DMS79 (cell line): ENCODE results near the gene APP.

Experiments used
- DNase-seq: peaks from one replicate; lab custom pipeline; 2025; lab: John Stamatoyannopoulos, UW

The APP gene

DNA sequence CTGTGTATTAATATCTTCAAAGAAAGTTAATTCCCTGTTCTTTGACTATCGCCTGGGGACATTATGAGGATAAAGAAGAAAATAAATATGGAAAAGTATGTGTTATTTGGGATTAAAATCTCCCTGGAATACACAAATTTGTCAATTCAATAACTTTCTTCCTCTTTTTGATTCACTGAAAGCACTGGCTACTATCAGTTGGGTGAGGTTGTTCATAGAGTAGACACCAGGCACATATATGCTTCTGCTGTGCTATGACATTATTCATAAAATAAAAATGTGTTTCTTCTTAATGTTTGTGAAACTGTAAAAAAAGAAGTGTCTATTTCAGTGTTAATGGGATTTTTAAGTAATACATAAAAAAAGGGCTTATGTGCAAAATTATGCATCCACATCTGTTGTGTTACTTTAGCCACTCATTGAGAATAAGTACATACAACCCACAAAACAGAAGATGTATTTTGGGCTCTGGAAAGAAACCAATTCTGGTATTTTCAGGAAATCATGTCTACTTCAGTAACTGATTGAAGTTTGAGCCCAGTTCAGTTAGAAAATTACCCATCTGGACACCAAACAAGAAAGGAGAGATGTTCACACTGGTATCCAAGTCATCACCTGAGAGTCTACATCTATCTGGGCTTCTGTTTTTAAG is 266.4 kb downstream of the APP start:
- DNase-seq = no peak

DNA sequence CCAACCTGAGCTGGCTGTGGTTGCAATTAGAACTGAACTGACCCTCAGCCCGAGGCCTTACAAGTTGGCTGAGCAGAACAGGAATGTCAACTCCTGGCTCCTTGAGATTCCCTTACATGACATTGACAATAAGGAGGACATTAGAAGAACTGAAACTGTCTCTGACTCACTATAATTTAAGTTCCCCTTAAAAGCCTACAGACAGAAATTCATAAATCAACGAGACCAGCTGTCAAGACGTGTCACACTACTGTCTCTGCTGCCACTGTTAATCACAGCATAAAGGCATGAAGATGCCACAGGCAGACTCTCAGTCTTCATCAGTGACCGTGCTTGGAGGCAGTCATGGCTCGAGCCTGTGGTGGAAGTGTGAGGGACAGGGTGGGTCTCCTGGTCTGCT is 267.0 kb downstream of the APP start:
- no peak for DNase-seq

DNA sequence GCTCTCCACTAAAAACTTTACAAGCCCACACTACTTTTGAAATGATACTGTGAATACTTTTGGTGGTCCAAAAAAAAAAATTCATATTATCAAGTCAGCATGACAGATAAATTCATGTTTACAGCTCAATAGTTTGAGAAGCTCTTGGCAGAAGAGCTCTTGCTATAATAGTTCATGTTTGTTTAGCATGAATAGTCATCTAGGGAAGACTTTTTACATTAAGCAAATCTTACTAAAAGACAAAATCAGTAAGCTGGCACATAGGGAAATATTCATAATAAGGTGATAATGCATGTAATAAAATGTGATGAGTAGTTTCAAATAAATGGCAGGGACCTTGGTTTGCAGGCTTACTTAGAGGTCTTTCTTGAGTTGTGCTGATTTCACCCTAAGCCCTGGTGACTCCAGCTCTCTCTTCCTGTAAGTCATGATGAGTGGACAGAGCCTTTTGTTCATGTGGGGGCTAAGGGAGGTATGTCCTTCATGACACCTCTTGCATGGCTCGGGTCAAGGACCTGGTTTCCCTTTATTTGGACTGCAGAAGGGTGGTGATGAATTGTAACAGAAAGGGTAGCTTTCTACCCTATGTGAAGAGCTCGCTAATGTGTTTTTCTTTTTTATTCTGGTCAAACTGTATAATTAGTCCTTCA is 269.1 kb downstream of the APP start:
- no peak for DNase-seq

DNA sequence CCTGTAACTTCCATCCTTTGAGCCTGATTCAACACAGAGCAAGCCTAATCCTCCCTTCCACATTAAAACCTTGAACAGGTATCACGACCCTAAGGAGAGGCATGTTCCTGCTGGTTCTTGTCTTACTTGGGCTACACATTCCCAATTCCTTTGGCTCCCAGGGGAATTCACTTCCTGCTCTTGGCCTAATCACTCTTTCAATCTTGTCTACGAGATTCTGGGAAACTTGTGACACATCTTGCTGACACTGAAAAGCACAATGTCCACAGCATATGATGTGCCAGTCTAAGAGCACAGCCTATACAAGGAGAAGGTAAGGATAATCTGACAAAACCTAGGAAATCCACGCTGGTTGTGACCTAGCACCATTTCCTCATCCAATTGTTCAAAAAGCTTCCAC is 271.9 kb downstream of the APP start:
- no peak for DNase-seq

DNA sequence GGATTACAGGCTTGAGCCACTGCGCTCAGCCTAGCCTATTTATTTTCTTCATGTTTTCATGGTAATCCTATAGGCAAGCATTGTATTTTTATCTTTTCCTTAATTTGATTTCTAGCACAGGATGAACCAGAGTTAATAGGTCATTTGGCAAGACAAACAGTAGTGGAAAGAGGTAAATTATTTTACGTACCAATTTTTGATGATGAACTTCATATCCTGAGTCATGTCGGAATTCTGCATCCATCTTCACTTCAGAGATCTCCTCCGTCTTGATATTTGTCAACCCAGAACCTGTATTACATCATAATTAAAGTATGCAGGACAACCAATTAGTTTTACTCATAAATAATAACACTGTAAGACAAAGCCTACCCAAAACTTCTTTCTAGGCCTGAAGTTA is 273.2 kb downstream of the APP start:
- DNase-seq = no peak

DNA sequence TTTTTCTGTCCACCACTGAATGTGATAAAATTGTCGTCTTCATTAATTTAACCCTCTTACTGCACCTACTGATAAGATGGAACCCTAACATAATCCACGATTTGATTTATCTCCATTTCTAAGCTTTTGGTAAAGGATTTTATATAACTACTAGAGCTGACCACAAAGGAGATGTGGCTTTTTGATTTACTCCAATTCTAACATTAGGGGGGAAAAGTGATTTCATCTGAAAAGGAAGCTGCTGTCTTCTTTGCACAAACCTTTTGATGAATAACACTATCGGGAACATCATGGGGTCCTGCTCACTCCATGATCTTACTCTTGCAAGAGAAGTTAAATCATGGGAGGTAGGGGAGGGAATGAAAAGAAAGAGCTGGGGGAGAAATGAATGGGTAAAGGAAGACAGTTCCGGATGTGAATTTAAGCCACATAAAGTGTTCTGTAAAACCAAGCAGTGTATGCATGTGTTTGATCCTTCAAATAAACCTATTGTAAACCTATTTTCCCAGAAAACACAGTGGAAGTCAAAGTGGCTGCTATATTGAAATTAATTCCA is 274.0 kb downstream of the APP start:
- no peak for DNase-seq

DNA sequence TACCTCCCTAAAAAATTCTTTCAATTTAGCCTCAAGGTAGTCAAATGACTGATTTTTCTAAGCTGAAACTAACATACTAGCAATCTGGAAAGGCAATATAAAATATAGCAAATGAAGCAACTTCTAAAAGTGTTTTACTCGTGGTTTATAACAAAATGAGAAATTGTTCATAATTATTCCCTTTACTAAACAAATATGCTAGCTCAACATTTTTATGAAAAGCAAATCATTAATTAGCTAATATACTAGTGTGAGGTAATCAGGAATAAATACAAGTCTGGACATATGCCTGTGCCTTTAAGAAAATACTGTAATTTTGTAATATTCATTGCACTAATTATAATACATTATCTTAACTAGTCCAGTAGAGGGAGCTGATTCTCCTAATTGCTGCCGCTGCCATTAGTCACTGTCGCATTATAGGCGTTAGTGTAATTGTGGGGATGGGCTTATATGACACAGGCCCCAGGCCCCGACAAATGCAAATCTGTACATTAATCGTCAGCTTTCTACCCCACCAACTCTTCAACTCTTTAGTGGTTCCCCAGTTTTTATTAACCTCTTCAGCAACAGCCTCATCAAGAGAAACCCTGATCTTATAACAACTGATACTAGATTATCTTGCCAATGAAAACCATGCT is 274.9 kb downstream of the APP start:
- no peak for DNase-seq

DNA sequence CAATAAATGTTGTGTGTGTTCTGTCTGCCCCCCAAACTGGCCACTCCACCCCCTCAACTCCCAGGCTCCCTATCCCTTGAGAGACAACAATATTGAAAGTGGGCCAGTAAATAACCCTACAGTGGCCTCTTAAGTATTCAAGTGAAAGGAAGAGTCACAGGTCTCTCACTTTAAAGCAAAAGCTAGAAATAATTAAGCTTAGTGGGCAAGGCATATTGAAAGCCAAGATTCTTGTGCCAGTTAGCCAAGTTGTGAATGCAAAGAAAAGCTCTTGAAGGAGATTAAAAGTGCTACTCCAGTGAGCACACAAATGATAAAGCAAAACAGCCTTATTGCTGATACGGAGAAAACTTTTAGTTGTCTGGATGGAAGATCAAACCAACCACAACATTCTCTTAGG is 277.4 kb downstream of the APP start:
- DNase-seq = no peak

DNA sequence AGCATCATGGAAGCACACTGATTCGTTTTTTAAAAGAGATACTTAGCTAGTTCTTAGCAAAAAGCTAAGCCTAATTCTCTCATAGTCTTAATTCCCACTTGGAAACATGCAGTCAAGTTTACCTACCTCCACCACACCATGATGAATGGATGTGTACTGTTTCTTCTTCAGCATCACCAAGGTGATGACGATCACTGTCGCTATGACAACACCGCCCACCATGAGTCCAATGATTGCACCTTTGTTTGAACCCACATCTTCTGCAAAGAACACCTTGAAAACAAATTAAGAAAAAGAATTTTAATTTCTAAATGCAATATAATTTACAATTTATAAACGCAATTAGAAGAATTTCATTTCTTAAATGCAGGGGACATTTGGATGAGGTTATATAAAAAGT is 279.0 kb downstream of the APP start:
- DNase-seq = no peak

DNA sequence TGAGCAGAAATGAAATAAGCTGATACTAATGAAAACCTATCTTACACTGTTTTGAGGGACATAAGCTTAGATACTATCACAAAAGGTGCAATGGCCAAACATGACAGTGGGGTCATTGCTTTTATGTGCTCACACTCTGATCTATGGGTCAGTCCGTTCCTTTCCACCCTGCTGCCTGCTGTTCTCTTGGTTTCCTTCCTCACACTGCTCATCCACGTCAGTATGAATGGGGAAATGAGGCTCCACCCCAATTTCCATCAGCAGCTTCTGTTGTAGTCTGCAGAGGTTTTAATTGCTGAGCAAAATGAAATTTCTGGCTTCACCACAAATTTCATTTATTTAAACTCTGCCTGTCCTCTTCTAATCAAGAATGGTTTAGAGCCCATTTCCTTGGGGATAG is 280.6 kb downstream of the APP start:
- DNase-seq = no peak

DNA sequence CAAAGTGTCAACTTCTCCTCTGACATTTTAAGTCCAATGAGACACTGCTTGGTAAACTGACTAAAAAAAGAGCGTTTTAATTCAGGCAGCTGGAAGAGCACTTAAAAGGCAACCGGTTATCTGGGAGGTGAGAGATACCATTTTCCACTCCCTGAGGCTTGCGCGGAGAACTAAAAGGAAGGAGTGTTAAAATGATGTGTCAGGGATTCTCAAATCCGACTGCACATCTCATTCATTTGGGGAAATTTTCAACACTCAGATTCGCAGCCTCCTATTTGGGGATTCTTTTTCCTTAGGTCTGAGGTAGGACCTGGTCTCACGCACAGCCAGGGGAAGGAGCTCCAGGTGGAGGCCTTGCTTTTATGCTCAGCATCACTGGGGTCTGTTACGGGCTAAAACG is 281.9 kb downstream of the APP start:
- no peak for DNase-seq

DNA sequence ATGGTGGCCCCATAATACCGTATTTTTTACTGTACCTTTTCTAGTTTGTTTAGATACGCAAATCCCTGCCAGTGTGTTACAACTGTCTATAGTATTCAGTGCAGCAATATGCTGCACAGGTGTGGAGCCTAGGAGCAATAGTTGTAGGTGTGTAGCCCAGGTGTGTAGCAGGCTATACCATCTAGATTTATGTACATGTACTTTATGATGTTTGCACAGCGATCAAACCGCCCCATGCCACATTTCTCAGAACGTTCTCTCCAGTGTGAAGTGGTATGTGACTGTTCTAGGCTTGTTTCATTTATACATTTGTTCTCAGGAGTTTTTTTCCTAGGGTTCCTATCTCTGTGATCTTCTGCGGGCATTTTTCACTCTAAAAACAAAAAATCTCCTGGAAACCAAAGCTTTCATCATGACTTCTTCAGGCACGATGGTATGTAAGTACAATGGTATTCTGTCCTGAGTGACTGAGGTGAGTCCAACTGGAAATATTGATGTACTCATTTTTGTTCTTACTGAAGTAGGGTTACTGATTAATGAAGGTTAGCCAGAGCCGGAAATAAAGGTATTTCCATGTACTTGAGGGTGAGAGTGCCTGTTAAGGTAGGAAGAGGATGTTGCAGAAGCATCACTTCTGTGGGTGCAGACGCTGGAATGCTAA is 282.8 kb downstream of the APP start:
- no peak for DNase-seq

DNA sequence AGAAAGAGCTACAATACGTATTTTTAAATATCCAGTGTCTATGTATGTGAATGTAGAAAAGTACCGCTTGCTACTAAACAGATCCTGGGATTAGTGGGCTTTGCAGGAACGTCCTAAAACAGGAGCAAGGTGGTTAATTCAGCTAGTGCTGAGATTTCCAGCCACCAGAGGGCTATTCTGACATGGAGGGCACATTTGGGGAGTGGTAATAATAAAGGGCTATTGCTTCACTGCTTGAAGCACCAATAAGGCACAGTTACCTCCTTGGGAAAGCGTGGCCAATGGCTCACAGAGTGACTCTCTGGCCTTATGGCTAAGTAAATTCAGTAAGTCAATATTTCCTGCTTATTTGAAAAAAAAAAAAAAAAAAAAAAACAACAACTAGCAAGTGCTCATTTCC is 283.4 kb downstream of the APP start:
- no peak for DNase-seq

DNA sequence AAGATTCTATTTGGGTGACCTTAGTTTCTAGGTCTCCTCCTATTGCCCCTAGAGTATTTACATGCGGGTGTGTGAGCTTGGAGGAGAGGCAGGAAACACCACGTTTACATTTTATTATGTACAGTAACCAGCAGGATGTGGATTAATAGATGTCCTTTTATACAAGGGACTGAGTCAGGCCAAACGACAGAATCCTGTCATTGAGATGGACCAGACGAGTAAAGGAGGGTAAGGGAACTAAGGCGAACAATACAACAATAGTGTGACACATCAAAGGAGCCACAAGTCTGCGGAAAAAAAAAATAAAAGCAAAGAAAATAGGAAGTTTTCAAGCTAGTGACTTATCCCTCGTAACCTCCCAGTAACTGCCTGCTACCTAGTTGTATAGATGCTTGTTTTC is 284.7 kb downstream of the APP start:
- DNase-seq = no peak

DNA sequence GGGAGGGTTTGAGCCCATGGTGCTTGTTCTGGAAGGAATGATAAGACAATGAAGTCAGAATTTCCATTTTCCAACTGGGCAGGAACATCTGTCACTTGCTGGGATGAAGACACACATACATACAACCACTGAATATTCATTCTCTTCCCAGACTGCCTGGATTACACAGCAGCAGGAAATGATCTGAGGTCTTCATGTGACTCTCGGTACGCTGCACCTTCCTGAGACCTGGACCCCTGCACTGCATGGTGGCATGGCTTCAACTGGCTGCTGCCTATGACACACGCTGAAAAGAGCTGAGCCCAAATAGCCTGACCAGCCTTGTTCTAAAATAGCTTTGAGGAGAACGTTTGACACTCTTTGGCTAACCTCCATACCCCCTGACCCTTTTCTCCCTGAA is 285.2 kb downstream of the APP start:
- DNase-seq = no peak

DNA sequence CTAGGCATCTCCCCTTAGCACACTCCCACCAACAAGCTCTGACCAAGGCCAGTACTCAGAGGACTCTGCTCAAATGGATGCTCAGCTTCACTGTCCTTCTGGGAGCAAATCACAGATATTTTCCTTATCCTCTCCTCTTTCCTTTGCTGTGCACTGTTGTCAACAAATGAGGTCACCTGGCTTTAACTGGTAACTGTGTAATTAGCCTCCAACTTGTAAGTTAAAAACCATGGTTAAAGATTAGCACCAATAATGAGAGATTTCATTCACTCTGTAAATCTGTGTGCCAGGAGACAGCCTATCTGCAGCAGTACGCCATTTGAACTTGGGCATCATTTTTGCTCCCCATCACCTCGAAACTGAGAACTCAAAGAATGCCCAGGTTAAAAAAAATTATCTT is 286.3 kb downstream of the APP start:
- no peak for DNase-seq

DNA sequence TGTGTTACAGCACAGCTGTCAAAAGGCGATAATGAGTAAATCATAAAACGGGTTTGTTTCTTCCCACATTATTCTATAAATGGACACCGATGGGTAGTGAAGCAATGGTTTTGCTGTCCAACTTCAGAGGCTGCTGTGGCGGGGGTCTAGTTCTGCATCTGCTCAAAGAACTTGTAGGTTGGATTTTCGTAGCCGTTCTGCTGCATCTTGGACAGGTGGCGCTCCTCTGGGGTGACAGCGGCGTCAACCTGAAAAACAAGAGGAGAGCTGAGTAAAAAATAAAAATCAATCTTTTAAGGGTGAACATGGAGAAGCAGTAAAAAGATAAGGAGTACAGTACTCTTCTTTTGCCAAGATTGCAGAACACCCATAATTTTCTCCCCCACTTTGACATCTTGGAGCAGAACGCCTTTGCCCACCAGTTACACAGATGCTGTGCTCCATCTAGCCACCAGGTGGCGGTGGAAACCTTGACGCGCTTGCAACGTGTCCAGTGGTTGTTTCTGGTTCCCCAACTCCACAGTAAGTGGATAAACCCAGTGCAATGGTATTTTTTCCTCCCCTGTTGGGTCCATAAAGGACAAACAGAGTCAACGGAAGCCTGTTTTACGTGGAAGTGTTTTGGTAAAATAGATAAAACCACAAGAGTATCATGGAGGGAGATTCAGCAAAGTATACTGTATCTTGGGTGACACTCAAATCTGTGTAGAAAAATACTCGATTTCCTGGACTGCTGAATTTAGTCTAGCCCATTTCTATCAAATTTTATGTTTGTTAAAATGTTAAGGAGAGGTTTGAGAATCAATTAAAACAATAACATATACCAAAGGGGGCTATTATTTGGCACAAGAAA is 288.8 kb downstream of the APP start:
- DNase-seq = no peak

DNA sequence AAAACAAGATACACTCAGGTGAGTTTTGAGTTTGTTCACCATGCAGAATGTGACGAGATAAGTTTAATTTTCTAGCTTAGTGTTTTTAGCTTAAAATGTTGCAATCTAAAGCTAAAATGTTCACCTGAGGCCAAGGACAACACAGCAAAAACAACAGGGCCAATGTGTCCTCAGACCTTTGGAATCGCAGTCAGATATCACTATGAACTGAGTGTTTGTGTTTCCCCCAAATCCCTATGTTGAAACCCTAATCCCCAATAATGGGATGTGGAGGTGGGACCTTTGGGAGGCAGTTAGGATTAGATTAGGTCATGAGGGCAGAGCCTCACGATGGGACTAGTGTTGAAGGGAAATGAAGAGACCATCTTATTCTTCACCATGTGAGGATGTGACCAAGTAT is 291.4 kb downstream of the APP start:
- DNase-seq = no peak

DNA sequence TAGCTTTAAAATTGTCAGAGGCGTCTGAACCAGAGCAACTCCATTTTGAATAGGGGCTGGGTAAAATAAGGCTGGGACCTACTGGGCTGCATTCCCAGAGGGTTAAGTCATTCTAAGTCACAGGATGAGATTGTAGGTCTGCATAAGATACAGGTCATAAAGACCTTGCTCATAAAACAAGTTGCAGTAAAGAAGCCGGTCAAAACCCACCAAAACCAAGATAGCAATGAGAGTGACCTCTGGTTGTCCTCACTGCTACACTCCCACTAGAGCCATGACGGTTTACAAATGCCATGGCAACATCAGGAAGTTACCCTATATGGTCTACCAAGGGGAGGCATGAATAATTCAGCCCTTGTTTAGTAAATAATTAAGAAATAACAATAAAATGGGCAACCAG is 292.2 kb downstream of the APP start:
- no peak for DNase-seq

DNA sequence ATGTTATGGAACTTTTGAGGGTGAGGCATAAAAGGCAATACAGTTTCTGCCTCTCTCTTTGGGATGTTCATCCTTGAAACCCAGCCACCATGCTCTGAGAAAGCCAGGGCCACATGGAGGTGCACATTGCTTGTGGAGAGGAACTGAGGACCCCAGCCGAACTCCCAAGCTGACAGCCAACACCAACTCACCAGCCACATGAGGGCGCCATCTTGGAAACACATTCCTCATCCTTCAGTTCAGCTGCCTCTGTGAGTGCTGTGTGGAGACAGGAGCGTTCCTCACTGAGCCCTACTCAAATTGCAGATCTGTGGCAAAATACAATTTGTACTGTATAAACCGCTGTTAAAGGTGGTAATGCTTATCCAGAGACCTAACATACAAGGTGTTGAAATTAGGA is 298.3 kb downstream of the APP start:
- DNase-seq = no peak

DNA sequence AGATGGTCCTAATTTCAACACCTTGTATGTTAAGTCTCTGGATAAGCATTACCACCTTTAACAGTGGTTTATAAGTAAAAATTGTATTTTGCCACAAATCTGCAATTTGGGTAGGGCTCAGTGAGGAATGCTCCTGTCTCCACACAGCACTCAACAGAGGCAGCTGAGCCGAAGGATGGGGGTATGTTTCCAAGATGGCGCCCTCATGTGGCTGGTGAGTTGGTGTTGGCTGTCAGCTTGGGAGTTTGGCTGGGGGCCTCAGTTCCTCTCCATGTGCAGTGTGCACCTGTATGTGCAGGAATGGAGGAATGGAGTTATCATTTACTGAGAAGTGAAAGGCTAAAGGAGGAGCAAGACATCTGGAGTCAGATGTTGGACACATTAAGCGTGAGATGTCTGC is 299.0 kb downstream of the APP start:
- DNase-seq = no peak

DNA sequence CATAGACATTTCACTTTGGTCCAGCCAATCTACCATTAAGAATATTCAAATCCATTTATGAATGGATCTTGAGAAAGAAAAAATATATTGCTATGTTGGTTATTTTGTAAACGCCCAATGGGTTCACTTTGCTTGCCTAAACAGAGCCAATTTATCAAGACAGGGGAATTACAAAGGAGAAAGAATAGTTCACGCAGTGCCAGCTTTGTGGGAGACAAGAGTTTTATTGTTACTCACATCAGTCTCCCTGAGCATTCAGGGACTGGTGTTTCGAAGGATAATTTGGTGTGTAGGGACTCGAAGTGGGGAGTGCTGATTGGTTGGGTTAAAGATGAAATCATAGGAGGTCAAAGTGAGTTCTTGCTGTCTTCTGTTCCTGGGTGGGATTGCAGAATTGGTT is 300.5 kb downstream of the APP start:
- DNase-seq = no peak
